ENCODE results near the gene DDC.
"Not testable (repeated sequence)": the region's sequence is repeated elsewhere in the genome, so short reads cannot be mapped to it uniquely, and the experiment has no call there.

DDC gene

DNA sequence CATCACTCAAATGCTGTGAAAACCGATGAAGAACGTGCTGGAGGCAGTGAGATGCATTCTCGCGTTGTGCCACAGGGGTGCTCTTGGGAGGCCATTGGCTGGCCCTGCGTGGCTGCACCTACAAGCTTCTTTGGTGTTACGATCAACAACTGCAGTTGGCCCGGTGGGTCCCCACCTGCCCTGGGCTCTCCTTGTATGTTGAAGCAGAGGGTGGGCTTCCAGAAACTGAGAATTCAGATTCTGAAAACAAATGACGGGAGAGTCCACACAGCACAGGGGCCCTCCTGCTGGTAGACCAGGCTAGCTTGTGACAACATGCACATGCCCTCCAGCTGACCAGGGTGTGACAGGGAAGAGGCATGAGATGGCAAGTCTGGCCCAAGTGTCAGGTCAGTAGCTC lies 23.7 kb upstream of the DDC start:
- DNase-seq: no peak

DNA sequence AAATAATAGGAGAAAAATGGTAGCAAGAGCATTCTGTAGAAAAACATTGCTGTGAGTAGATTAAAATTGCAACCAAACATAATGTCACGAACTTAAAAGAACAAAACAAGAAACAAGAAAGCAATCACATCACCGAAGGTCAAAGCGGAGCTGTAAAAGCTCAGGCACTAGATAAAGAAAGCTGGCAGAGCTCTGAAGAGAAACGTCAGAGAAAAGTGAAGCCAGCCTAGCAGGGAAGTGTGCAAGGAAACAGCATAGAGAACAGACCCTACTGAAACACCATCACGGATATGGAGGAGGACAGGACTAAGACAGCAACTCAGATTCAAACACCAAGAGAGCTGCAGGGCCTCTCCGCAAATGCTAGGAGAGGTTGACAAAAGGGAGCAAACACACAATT lies 22.5 kb upstream of the DDC start:
- DNase-seq: no peak

DNA sequence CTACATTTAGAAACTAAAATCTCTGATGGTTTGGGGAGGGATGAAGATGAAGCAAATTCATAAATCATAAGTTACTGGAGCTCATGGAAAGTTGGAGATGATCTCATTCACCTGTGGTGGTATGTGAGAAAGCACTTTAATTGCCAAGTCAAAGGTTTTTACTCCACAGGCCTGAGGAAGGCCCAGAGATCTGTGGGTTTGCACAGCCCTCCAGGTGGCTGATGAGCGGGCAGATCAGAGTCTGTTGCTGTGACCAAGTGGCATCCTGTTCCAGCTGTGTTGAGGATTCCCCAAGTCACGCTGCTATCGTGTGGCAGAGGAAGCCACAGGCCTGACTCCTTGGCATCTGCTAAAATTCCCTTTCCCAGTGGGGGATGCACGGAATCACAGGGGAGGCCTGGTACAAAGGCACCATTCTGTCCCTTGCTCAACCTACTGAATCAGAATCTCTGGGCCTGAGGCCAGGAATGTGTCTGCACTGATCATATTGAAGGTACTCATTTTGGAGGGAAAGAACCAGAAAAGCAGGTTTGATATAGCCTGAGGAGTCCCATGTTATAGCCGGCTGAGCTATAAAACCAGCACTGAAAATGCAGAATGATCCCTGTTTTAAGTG lies 19.7 kb upstream of the DDC start:
- DNase-seq: no peak

DNA sequence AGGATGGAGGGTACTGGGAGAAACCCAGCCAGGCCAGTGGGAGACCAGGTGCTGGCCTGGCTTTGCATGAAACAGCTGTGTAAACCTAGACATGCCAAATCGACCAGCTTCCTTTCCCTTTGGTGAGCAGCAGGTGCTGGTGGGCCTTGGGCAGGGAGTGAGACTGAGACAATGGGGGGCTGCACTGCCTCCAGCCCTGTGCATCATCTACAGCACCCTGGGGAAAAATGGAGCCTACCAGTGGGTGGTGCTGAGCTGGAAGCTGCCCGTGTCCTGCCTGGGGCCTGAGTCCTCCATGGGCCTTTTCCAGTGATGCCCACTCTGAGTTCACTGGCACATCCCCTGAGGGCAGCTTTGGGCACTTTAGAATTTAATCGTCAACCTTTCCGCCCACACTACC lies 19.2 kb upstream of the DDC start:
- no peak for DNase-seq

DNA sequence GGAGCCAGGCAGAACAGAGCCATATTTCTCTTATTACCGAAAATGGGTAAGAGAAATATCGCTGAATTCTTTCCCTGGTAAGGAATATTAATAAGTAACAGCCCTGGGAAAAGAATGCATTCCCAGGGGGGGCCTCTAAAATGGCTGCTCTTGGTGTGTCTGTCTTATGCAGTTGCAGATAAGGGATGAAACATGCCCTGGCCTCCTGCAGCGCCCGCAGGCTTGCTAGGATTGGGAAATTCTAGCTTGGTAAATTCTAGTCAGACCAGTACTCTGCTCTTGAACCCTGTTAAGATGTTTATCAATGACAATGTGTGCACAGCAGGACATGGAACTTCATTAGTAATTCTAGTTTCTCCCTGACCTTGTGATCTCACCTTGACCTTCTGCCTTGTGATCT lies 18.1 kb upstream of the DDC start:
- not testable (repeated sequence) for DNase-seq

DNA sequence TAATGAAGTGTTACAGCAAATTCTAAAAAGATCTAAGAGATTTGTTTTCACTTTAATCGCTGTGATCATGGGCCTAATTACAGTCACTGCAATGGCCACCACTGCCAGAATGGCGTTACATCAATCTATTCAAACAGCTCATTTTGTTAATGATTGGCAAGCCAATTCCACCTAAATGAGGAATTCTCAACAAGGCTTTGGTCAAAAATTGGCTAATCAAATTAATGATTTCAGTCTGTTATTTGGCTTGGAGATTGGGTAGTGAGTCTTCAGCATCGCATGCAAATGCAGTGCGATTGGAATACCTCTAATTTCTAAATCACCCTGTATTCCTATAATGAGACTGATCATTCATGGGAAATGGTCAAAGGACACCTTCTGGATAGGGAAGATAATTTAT lies 17.1 kb upstream of the DDC start:
- not testable (repeated sequence) for DNase-seq

DNA sequence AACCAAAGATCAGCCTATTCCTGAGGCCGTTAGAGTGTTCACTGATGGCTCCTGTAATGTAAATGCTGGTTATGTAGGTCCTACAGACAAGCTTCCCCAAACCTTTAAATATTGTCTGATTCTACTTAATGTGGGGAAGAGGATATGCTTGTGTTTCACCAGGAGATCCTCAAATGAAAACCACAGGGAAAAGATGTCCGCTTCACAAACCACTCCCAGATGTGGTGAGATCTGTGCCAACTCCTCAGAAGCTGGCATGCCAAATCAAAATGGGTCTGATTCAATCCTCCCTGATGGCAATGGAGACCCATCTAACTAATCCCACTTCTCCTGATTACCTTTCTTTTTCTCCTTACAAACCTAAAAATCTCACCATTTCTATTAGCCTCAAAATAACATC lies 15.5 kb upstream of the DDC start:
- DNase-seq: not testable (repeated sequence)

DNA sequence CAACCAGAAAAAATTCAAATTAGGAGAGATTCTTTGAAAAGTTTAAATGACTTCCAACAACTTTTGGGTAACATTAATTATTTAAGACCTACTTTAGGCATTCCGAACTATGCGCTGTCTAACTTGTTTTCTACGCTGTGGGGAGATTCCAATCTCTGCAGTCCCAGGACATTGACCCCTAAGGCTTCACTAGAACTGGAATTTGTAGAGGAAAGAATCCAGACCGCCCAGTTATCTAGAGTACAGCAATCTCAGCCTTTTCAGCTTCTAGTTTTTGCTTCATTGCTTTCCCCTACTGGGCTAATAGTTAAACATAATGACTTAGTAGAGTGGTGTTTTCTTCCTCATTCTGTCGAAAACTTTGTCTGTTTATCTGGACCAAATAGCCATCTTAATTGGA lies 14.9 kb upstream of the DDC start:
- no peak for DNase-seq

DNA sequence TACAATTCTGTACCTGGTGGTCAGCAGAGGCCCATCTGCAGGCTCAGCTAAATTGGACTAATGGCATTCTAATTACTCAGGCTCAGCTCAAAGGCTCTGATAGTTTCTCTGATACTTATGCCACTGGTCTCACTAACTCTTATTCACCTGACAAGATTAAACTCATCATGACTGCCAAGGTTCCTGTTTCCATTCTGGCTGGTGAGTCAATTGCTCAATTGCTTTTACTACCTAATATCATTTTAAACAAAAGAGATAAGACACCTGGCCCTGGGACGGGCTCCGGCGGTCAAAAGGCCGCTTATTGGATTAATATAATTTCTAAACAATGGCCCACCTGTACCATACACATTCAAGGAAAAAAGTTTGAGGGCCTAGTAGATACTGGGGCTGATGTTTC lies 12.9 kb upstream of the DDC start:
- not testable (repeated sequence) for DNase-seq

DNA sequence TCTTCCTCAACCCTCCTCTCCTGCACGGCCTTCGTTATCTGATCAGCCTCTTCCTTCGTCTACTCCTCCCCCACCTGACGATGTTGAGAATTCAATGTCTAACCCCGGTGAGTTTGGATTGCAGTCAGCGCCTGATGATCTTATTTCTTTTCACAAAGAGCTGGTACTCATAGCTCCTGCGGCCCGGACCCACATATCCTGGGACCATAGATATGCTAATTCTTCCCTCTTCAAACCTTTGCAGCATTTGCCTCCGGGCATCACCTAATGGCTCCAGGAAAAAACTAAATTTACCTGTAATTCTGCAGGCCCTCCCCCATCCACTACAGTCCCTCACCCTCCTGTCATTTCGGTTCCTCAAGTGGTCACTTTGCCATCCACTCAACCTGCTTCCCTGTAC lies 12.4 kb upstream of the DDC start:
- DNase-seq: no peak

DNA sequence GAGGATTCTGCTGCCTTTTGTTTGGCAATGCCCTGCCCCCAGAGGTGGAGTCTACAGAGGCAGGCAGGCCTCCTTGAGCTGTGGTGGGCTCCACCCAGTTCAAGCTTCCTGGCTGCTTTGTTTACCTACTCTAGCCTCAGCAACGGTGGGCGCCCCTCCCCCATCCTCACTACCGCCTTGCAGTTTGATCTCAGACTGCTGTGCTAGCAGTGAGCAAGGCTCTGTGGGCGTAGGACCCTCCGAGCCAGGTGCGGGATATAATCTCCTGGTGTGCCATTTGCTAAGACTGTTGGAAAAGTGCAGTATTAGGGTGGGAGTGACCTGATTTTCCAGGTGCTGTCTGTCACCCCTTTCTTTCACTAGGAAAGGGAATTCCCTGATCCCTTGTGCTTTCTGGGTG lies 11.2 kb upstream of the DDC start:
- DNase-seq: not testable (repeated sequence)

DNA sequence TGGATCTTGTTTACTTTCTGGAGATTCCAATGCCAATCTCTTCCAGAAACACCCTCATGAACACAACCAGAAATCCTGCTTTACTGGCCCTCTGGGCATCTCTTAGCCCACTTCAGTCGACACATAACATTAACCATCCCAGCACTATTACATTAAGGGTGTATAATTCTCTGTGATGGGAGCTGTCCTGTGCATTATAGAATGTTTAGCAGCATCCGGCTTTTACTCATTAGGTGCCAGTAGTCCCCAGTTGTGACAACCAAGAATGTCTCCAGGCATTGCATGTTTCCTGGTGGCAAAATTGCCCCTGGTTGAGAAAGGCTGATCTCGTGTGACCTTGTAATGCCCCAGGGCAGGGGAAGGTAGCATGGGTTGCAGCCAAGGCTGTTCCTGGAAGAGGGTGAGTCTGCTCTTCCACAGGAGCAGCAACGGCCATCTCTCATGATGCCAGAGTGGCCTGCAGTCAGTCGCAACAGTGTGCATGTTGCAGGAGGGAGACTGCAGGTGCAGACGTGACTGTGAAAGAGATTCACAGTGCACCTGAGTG lies 2.6 kb upstream of the DDC start:
- DNase-seq: no peak

DNA sequence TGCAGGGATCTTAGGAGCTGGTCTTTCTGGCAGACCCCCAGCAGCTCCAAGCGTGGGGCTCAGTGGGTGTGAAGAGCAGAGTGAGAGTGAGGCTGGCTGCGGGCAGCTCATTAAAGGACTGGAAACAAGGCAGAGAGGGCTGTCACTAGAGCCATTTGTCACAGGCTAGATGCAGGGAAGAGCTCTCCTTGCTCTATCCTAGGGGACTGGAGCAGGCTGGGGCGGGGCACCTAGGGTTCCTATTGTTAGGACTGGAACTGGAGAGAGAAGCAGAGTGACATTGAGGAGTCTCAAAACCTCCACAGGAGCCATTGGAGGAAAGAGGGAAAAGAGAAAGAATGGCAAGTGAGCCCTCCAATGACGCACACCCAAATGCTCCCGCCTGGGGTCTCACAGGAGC lies 772 bp upstream of the DDC start:
- no peak for DNase-seq

DNA sequence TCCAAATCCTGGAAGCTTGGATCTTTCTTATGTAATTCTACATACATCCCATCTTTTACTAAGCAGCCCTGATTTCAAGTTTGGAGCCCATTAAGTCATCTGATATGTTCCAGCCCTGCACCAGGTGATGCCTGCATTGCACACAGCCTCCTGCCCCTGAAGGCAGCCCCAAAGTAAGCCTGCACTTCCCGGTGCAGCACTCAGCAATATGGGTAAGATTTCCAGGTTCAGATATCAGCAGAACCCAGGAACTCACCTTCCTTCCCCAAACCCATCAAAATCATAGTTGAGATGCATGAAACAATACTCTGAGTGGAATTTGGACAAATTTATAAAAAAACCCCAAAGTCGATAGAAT lies 333 bp upstream of the DDC start:
- no peak for DNase-seq

DNA sequence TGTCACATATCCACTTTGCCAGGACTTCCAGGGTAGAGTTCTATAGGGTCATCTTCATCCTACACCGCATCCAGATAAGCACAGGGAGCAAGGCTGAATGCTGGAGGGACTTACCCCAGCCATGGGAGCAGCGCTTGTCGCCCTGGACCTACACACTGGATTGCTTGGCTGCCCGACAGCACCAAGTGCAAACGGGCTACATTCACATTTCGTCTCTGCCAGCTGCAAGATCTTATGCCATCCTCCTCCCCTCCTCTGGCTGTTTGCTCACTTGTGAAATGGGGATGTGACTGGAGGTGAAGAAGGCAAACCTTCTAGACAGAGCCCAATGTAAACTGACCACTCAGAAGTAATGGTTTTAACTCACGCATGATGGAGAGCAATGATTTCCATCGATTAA lies 1.0 kb downstream of the DDC start:
- DNase-seq: no peak

DNA sequence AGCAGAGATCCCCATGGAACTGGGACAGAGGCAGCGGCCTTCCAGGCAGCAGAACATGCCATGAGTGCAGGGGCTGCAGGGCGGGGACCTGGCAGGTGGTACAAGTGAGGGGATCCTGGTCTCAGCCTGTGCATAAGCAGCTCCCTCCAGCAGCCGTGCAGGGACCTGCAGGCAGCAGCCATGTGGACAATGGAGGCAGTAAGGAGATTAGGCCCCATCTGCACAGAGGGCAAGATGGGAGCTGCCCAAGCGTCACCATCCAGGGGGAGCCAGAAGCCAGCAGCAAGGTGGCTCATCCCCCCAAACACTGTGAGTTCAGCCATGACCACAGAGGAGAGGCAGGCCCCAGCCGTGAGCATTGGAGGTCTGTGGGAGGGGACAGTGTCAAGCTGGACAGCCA lies 3.1 kb downstream of the DDC start:
- DNase-seq: no peak

DNA sequence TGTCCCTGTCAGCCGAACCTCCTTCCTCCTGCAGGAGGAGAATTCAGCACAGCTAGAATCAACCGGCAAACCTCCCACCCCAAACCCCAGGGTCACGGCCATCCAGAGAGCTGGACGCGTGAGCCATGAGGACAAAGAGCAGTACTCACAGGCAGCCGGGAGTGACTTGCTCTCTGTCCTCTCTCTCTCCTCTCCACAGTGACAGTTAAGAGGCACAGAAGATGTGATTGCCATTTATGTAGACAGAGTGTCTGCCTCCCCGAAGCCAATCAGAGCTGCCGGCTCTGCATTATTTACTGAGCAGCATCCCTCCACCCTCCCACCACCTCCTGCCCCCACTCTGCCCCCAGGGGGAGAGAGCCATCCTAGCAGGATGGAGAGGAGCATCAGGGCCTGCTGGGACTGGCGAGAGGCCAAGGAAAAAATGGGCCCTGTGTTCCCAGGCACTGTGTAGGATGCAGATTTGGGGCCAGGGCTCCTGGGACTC lies 4.3 kb downstream of the DDC start:
- DNase-seq: no peak

DNA sequence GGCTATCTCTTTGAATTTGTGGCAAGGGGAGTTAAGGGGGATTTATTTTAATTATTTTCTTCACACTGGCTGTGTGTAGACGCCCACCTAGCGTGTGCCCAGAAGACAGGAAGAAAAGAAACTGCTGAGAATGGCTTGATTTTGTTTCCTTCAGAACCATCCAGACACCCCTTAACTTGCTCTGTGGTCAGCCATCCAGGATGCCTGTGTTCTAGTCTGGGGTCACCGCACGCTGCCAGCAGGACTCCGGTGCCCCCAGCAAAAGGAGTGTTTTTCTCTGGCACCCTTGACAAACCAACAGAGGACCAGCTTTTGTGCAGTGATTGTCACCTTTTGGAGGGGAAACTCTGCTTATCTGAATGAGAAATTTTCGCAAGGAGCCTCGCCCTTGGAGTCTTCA lies 5.3 kb downstream of the DDC start:
- DNase-seq: no peak

DNA sequence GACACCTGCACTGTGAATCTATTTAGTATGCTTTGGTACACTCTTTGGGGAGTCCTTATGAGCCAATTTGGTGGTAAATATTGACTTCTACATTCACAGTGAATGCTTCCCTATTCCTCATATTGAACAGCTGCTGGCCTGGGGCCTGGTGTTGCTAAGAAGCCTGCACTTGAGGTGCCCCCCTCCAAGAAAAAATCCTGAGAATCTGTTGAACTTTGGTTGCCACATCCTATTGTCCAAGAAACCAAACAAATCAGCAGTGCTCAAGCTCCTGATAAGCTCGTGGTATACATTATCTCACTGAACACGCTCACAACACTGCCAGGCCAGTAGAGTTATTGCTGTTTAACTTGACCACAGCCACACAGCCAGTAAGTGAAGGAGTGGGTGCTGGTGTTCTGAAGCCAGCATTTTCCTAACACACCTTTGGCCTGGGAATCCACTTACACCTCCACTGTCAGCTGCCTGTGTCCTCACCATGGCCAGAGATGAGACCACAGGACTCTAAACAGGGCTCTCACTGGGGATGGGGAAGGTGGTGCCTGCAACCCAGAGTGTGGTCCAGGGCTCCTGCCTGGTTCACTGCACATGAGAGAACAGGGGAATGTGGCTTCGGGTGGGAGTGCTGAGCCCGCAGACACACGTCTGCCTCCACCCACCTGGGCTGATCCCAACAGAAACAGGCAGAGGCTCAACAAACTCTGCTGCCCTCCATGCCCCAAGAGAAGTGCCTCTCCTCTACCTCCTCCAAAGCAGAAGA lies 6.7 kb downstream of the DDC start:
- no peak for DNase-seq

DNA sequence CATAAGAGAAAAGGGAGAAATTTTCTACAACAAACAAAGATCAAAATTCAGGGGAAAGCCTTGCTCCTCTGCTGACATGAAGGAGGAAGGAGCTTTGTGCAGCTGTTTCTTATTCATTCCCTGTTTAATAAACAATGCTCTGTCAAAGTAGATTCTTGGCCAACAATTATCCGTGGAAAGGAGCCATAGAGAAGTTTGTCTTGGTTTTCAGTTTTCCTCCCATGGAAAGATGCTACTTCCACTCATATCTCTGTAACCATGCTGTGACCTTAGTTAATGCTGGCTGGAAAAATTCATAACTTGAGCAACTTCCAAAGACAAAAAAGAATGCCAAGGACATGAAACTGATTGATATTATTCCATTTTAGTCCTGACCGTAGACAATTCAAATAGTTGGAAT lies 8.1 kb downstream of the DDC start:
- no peak for DNase-seq

DNA sequence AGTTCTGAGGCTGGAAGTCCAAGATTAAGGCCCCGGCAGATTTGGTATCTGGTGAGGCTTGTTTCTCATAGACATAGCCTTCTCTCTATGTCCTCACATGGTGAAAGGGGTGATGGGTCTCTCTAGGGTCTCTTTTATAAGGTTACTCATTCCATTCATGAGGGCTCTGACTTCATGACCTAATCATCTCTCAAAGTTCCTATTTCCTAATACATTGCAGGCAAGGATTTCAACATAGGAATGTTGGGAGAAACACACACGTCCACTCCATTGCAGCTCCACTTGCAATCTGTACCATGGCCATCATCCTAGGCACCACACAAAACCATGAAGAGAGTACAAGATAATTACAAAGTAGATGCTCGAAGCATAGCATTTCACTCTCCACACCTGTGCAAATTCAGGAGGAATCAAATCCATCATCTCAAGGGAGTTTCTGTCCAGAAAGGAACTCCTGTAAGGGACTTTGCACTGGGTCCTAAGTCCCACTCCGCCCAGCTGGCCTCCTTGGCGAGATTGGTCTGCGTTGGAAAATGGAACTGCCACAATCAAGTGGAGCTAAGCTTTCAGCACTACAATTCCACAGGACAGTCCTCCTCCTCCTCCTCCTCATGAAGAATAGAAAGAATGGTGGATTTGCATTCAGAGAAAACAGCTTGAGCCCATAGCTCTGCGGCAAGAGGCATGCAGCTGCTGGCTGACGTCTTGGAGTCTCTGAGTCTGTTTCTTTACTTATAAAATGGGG lies 8.8 kb downstream of the DDC start:
- no peak for DNase-seq

DNA sequence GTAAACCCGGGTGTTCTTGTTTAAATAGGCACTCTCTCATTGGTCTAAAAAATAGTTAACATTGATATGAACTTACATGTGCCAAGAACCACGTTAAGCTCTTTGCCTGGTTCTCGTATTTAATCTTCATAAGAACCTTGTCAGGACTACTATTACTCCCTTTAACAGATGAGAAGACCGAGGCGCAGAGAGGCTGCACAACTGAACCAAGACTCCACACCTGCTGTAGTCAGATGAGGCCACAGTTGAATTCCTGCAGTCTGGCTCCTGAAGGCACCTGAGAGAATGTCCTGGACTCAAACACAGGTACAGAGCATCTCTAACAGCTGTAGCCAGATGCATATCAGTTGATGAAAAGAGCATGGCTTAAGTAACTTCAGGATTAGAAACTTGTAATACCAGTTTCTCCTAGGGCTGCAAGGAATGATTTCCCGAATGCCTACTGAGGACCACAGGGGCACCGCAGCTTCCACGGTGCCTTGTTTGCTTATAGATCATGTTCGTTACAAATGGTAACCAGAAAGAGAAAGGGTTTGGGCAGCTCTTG lies 9.5 kb downstream of the DDC start:
- no peak for DNase-seq

Measured in CD4-positive, alpha-beta T cell treated with Interleukin-4 for 1 hour (primary cell).